Calu3 (cell line): Measurements from ENCODE around the gene TSHZ1. TPM values are rescaled to one million over a fixed set of nuclear protein-coding genes. Genes with fewer than 3 reads are reported as not detected.

Source experiments
- BruUV-seq: library from RNA; stranded (reverse); fragments of 400-500 nt; replicated peaks from 2 replicates; lab custom pipeline; 2021; lab: Mats Ljungman, UMichigan
- CTCF ChIA-PET: fragments of 300-600 bp; sonication (Branson Sonifier 250); formaldehyde crosslinking; loops from one replicate; lab custom pipeline; 2022; ENCODE audit warnings: antibody characterized with exemption; lab: Charles Lee
- DNase-seq: peaks from one replicate; pipeline ENCODE4 v3.0.0; 2022
- H3K27ac Mint-ChIP-seq: one replicate; pipeline ENCODE4 v1.8.0; 2022; ENCODE audit warnings: mixed read lengths; ENCODE audit not compliant: unreplicated experiment
- H3K27me3 Mint-ChIP-seq: one replicate; pipeline ENCODE4 v1.8.0; 2022; ENCODE audit warnings: mixed read lengths; ENCODE audit not compliant: unreplicated experiment
- H3K36me3 Mint-ChIP-seq: one replicate; pipeline ENCODE4 v1.8.0; 2022; ENCODE audit warnings: mild to moderate bottlenecking, moderate library complexity, mixed read lengths; ENCODE audit not compliant: insufficient read depth, unreplicated experiment
- H3K4me1 Mint-ChIP-seq: one replicate; pipeline ENCODE4 v1.8.0; 2022; ENCODE audit warnings: mild to moderate bottlenecking, low read depth, mixed read lengths; ENCODE audit not compliant: unreplicated experiment
- H3K4me3 Mint-ChIP-seq: one replicate; pipeline ENCODE4 v1.8.0; 2022; ENCODE audit warnings: mild to moderate bottlenecking, low read depth, moderate library complexity, mixed read lengths; ENCODE audit not compliant: unreplicated experiment
- H3K9me3 Mint-ChIP-seq: one replicate; pipeline ENCODE4 v1.8.0; 2022; ENCODE audit warnings: low read depth, mixed read lengths; ENCODE audit not compliant: unreplicated experiment
- CTCF ChIP-seq: fragments of 200-600 bp; IDR thresholded peaks from one replicate; pipeline ENCODE4 v1.8.0; 2022; ENCODE audit warnings: antibody characterized with exemption; ENCODE audit not compliant: unreplicated experiment
- intact Hi-C: fragments of 100-400 bp; cut with micrococcal nuclease; formaldehyde crosslinking; loops from one replicate; pipeline ENCODE4 v1.10.0; 2022; ENCODE audit not compliant: unreplicated experiment
- total RNA-seq: library from RNA; stranded (reverse); gene quantifications from 2 replicates; pipeline ENCODE4 v1.2.3, GENCODE V29; 2022

The TSHZ1 gene
- total RNA-seq, 1 experiment from 2014 or later, result 10.8 TPM

GRCh38 chr18:75167759-75168618, 42.6 kb upstream of the TSHZ1 start:
- BruUV-seq, result no TSS peak

GRCh38 chr18:75168619-75169018, 42.0 kb upstream of the TSHZ1 start:
- no peak for TF ChIP-seq CTCF
- Mint-ChIP-seq H3K27ac (no peak overlapping the region), H3K27me3 (peaks cover 29% of the 10 kb centered on the region), H3K9me3 (no peaks in the 10 kb centered on the region), H3K4me1 (peaks cover 15% of the 10 kb centered on the region), H3K4me3 (no peak overlapping the region), H3K36me3 (no peaks in the 10 kb centered on the region)
- intact Hi-C loops, result no loop called here
- no peak for DNase-seq
- no TSS peak for BruUV-seq
- CTCF ChIA-PET, result interaction anchor here (0.6 kb wide), 1 partner anchor 127 kb away, joined by 3 read pairs; no protein-coding TSS in a partner anchor

More at GRCh38 chr18:75167759-75168618, 42.6 kb upstream of the TSHZ1 start:
- no peak for DNase-seq
- H3K27me3 Mint-ChIP-seq, result peaks cover 23% of the 10 kb centered on the region
- H3K36me3 Mint-ChIP-seq, result no peaks in the 10 kb centered on the region
- H3K4me1 Mint-ChIP-seq, result peaks cover 10% of the 10 kb centered on the region
- intact Hi-C loops, result no loop called here
- no peak for TF ChIP-seq CTCF
- H3K9me3 Mint-ChIP-seq, result no peaks in the 10 kb centered on the region
- no peak overlapping the region for H3K27ac Mint-ChIP-seq
- CTCF ChIA-PET, result no interaction called here
- H3K4me3 Mint-ChIP-seq, result no peak overlapping the region

GRCh38 chr18:75169411-75169810, 41.2 kb upstream of the TSHZ1 start:
- H3K36me3 Mint-ChIP-seq, result no peaks in the 10 kb centered on the region
- CTCF ChIA-PET, result interaction anchor here (0.6 kb wide), 1 partner anchor 128 kb away, joined by 3 read pairs; no protein-coding TSS in a partner anchor
- H3K4me3 Mint-ChIP-seq, result no peak overlapping the region
- DNase-seq, result no peak
- no TSS peak for BruUV-seq
- H3K27me3 Mint-ChIP-seq, result peaks cover 31% of the 10 kb centered on the region
- no peak overlapping the region for H3K27ac Mint-ChIP-seq
- intact Hi-C loops, result no loop called here
- H3K9me3 Mint-ChIP-seq, result no peaks in the 10 kb centered on the region
- TF ChIP-seq CTCF, result no peak
- peaks cover 15% of the 10 kb centered on the region for H3K4me1 Mint-ChIP-seq

GRCh38 chr18:75170022-75170789, 40.4 kb upstream of the TSHZ1 start:
- Mint-ChIP-seq H3K36me3 (no peaks in the 10 kb centered on the region), H3K27me3 (peaks cover 31% of the 10 kb centered on the region), H3K4me1 (peaks cover 15% of the 10 kb centered on the region), H3K4me3 (no peak overlapping the region), H3K27ac (no peak overlapping the region), H3K9me3 (no peaks in the 10 kb centered on the region)
- no peak for TF ChIP-seq CTCF
- intact Hi-C loops, result no loop called here
- no TSS peak for BruUV-seq
- DNase-seq, result no peak
- CTCF ChIA-PET, result no interaction called here
